GM12878 (cell line): Measurements from ENCODE around the gene CHSY3. TPM values are rescaled to one million over a fixed set of nuclear protein-coding genes. Genes with fewer than 3 reads are reported as not detected.

ENCODE experiments used
- ATAC-seq: fragments of 200-7000 bp; cut with Tn5 transposase; 3 replicates; pipeline ENCODE4 v1.9.1; 2020; ENCODE audit warnings: mild to moderate bottlenecking, moderate library complexity
- BruUV-seq: library from RNA; stranded (reverse); fragments of 400-500 nt; replicated peaks from 2 replicates; lab custom pipeline; 2021; lab: Mats Ljungman, UMichigan
- CTCF ChIA-PET: fragments of 300-600 bp; sonication (Branson Sonifier 250); formaldehyde crosslinking; extraction: SDS; loops from one replicate; lab custom pipeline; 2021; ENCODE audit warnings: inconsistent platforms; lab: Yijun Ruan, JAX
- POLR2A ChIA-PET: fragments of 350-600 bp; formaldehyde crosslinking; extraction: SDS; loops from one replicate; lab custom pipeline; 2021; ENCODE audit warnings: inconsistent platforms; lab: Charles Lee
- RAD21 ChIA-PET: fragments of 300-600 bp; sonication (Branson Sonifier 250); formaldehyde crosslinking; loops from one replicate; lab custom pipeline; 2023; ENCODE audit warnings: antibody characterized with exemption; ENCODE audit not compliant: unreplicated experiment; lab: Charles Lee
- SMC1A ChIA-PET: fragments of 300-600 bp; sonication (Branson Sonifier 250); formaldehyde crosslinking; loops from one replicate; lab custom pipeline; 2023; ENCODE audit not compliant: unreplicated experiment, uncharacterized antibody; lab: Charles Lee
- DNase-seq: peaks from one replicate; pipeline ENCODE4 v3.0.0-alpha.2; 2011; ENCODE audit warnings: low read depth, low spot score
- FAIRE-seq: peaks from 3 replicates; lab custom pipeline; 2011; peaks lifted over from hg19 to GRCh38; lab: Jason Lieb, UNC
- H2AFZ ChIP-seq: 2 replicates; pipeline ENCODE4 v1.6.0; 2011; ENCODE audit warnings: low read depth, low read length, control low read depth; ENCODE audit not compliant: control insufficient read depth
- H3K27ac ChIP-seq: 2 replicates; pipeline ENCODE4 v1.5.1; 2011; ENCODE audit warnings: control low read depth; ENCODE audit not compliant: control insufficient read depth, insufficient read depth
- H3K27me3 ChIP-seq, 2 experiments: replicated peaks in 1 of 2; 2 replicates each; pipeline versions ENCODE4 v1.6.0 to v1.6.1; 2011; ENCODE audit warnings: low read length in 1 of 2; ENCODE audit not compliant: control insufficient read depth in 2 of 2, insufficient read depth in 2 of 2
- H3K36me3 ChIP-seq, 2 experiments: 2 replicates each; pipeline ENCODE4 v1.5.1; 2011; ENCODE audit warnings: low read length in 1 of 2; ENCODE audit not compliant: control insufficient read depth in 2 of 2, insufficient read depth in 2 of 2
- H3K4me1 ChIP-seq: 2 replicates; pipeline ENCODE4 v1.6.1; 2011; ENCODE audit warnings: mild to moderate bottlenecking, low read length, moderate library complexity, mixed read lengths; ENCODE audit not compliant: control insufficient read depth, insufficient read depth
- H3K4me2 ChIP-seq: 2 replicates; pipeline ENCODE4 v1.6.0; 2011; ENCODE audit warnings: control low read depth; ENCODE audit not compliant: control insufficient read depth, insufficient read depth
- H3K4me3 ChIP-seq: fragments of 200-600 bp; sonication (generic); 2 replicates; pipeline ENCODE4 v1.5.1; 2016
- H3K79me2 ChIP-seq: 2 replicates; pipeline ENCODE4 v1.6.0; 2011; ENCODE audit warnings: low read length; ENCODE audit not compliant: control insufficient read depth, insufficient read depth
- H3K9ac ChIP-seq: 2 replicates; pipeline ENCODE4 v1.8.0; 2011; ENCODE audit warnings: low read length, control low read depth, mixed read lengths; ENCODE audit not compliant: control insufficient read depth, insufficient read depth
- H3K9me3 ChIP-seq: replicated peaks from 3 replicates; pipeline ENCODE4 v1.5.1; 2011; ENCODE audit warnings: mild to moderate bottlenecking, low read length; ENCODE audit not compliant: control insufficient read depth, insufficient read depth
- H4K20me1 ChIP-seq: 2 replicates; pipeline ENCODE4 v1.6.0; 2011; ENCODE audit not compliant: control insufficient read depth, insufficient read depth
- CBX5 ChIP-seq: sonication (generic); IDR thresholded peaks from 2 replicates; pipeline ENCODE4 v1.6.1; 2016; ENCODE audit warnings: low read depth, moderate library complexity, mild to moderate bottlenecking, inconsistent platforms
- CREB1 ChIP-seq: IDR thresholded peaks from 2 replicates; pipeline ENCODE4 v1.6.1; 2012; ENCODE audit warnings: low read depth, mild to moderate bottlenecking, inconsistent platforms
- ETV6 ChIP-seq, 2 experiments: fragments of 450-650 bp in 1 of 2; IDR thresholded peaks in 1 of 2; conservative IDR thresholded peaks in 1 of 2; 2 replicates each; pipeline ENCODE4 v1.6.1; 2014; ENCODE audit warnings: antibody characterized with exemption in 1 of 2, borderline replicate concordance in 1 of 2, low read depth in 1 of 2, mild to moderate bottlenecking in 1 of 2, moderate library complexity in 1 of 2
- HDAC2 ChIP-seq: fragments of 200-600 bp; sonication (generic); IDR thresholded peaks from 2 replicates; pipeline ENCODE4 v1.6.1; 2017
- JUND ChIP-seq: IDR thresholded peaks from 2 replicates; pipeline ENCODE4 v1.6.1; 2012; ENCODE audit warnings: low read depth, mild to moderate bottlenecking, low read length, improper control_type of control experiment, moderate library complexity
- MXI1 ChIP-seq: fragments of 150-350 bp; IDR thresholded peaks from 2 replicates; pipeline ENCODE4 v1.6.1; 2011; ENCODE audit warnings: low read depth, mild to moderate bottlenecking, inconsistent platforms, low read length, improper control_type of control experiment
- NFYA ChIP-seq: IDR thresholded peaks from 2 replicates; pipeline ENCODE4 v1.6.1; 2011; ENCODE audit warnings: low read depth, mild to moderate bottlenecking, low read length, improper control_type of control experiment, borderline replicate concordance
- NR2C2 ChIP-seq: IDR thresholded peaks from 2 replicates; pipeline ENCODE4 v1.6.1; 2011; ENCODE audit warnings: borderline replicate concordance, low read depth; ENCODE audit not compliant: control insufficient read depth, insufficient read length
- RUNX3 ChIP-seq: IDR thresholded peaks from 2 replicates; pipeline ENCODE4 v1.6.1; 2012; ENCODE audit warnings: low read length, inconsistent platforms
- SKIL ChIP-seq: fragments of 450-650 bp; IDR thresholded peaks from 2 replicates; pipeline ENCODE4 v1.6.1; 2017; ENCODE audit warnings: mild to moderate bottlenecking, low read depth, inconsistent platforms; ENCODE audit not compliant: poor library complexity, severe bottlenecking
- WGBS: methylation state at CpG from one replicate; pipeline ENCODE4 v1.1.6; 2016; ENCODE audit warnings: low lambda C conversion rate; ENCODE audit not compliant: insufficient replicate concordance, insufficient coverage; ENCODE audit errors: missing lambda C conversion rate; 5-methylcytosine and 5-hydroxymethylcytosine counted together
- in situ Hi-C: fragments of 300-500 bp; cut with MboI; formaldehyde crosslinking; loops from 9 replicates; pipeline ENCODE4 v1.14.3; 2018; ENCODE audit warnings: mixed read lengths
- intact Hi-C: fragments of 100-400 bp; cut with micrococcal nuclease; formaldehyde crosslinking; loops from one replicate; pipeline ENCODE4 v1.14.2; 2022; ENCODE audit not compliant: unreplicated experiment
- polyA plus RNA-seq, 11 experiments: library from polyadenylated mRNA; depleted of rRNA in 4 of 11; unstranded in 6 of 11; stranded (reverse) in 5 of 11; fragments of >200 nt; fragmentation: Nextera tagmentation in 4 of 11; fragmentation: Illumina TruSeq in 1 of 11; extraction: Ambion mirVana in 4 of 11; extraction: Trizol in 1 of 11; gene quantifications; 1 replicate in 1 of 11; 2 replicates in 10 of 11; pipeline versions ENCODE4 v1.2.1 to v1.2.3, GENCODE V29; 2011 to 2016; ENCODE audit warnings: inconsistent platforms in 2 of 11, missing spikeins in 2 of 11, low read depth in 1 of 11
- total RNA-seq, 4 experiments: library from RNA; depleted of rRNA in 3 of 4; stranded (reverse); fragments of >200 nt in 3 of 4; fragmentation: Illumina TruSeq in 1 of 4; extraction: Trizol in 1 of 4; gene quantifications; 2 replicates each; pipeline versions ENCODE4 v1.2.1 to v1.2.3, GENCODE V29; 2013 to 2021
- TF ChIP-seq, protein P1 (sequence below): fragments of 450-650 bp; IDR thresholded peaks from 2 replicates; pipeline ENCODE4 v1.6.1; 2018; ENCODE audit warnings: mild to moderate bottlenecking, low read depth, moderate library complexity; ENCODE audit not compliant: partially characterized antibody

Gene CHSY3
- total and polyA plus RNA-seq, 10 of the 15 experiments (the other 5 are each of a cell fraction or from before 2014, with no cell fraction given) = not detected

- TF ChIP-seq, protein P1, sequence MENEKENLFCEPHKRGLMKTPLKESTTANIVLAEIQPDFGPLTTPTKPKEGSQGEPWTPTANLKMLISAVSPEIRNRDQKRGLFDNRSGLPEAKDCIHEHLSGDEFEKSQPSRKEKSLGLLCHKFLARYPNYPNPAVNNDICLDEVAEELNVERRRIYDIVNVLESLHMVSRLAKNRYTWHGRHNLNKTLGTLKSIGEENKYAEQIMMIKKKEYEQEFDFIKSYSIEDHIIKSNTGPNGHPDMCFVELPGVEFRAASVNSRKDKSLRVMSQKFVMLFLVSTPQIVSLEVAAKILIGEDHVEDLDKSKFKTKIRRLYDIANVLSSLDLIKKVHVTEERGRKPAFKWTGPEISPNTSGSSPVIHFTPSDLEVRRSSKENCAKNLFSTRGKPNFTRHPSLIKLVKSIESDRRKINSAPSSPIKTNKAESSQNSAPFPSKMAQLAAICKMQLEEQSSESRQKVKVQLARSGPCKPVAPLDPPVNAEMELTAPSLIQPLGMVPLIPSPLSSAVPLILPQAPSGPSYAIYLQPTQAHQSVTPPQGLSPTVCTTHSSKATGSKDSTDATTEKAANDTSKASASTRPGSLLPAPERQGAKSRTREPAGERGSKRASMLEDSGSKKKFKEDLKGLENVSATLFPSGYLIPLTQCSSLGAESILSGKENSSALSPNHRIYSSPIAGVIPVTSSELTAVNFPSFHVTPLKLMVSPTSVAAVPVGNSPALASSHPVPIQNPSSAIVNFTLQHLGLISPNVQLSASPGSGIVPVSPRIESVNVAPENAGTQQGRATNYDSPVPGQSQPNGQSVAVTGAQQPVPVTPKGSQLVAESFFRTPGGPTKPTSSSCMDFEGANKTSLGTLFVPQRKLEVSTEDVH = no peak
- no peak for TF ChIP-seq CREB1
These were observed 41.6 kb downstream of the CHSY3 start (continued) for GRCh38 chr5:129945774-129946270.

- Histone ChIP-seq H2AFZ (no peak overlapping the region), H3K27ac (no peak overlapping the region), H3K9ac (no peak overlapping the region), H3K4me2 (no peak overlapping the region)
- SMC1A ChIA-PET = no interaction called here
- no TSS peak for BruUV-seq
- TF ChIP-seq SKIL = no peak
- TF ChIP-seq NFYA = no peak
- no peak for TF ChIP-seq CBX5
- TF ChIP-seq HDAC2 = no peak
- no peak for TF ChIP-seq JUND
- no peak for TF ChIP-seq ETV6 (conservative IDR thresholded peaks at IDR 0.05 in 1 of 2, IDR thresholded peaks at IDR 0.05 in 1 of 2; ENCODE audit: borderline replicate concordance in 1 of 2, low read depth in 1 of 2)
- no peak for TF ChIP-seq MXI1
- TF ChIP-seq NR2C2 = no peak
- no peak for TF ChIP-seq RUNX3
- TF ChIP-seq, all 136 proteins: peak for 0
- ATAC-seq = no peak
- intact Hi-C loops = no loop called here
- H3K4me1 ChIP-seq = no peaks in the 10 kb centered on the region
- no peaks in the 10 kb centered on the region for H3K27me3 ChIP-seq
- H3K36me3 ChIP-seq = no peaks in the 10 kb centered on the region
- WGBS = 0% methylated on average over 2 of the region's 2 CpGs
- no peak for DNase-seq
- in situ Hi-C loops = no loop called here
- ChIA-PET RAD21 (no interaction called here), CTCF (no interaction called here), POLR2A (no interaction called here)
- FAIRE-seq = no peak
- H3K9me3 ChIP-seq = no peaks in the 10 kb centered on the region
- no peak overlapping the region for H3K4me3 ChIP-seq
- H4K20me1 ChIP-seq = no peaks in the 10 kb centered on the region
- no peaks in the 10 kb centered on the region for H3K79me2 ChIP-seq
These were observed 46.8 kb downstream of the CHSY3 start for GRCh38 chr5:129951039-129951438.
